HepG2 (cell line): ENCODE results near the gene DNAJC1. TPM values are rescaled to one million over a fixed set of nuclear protein-coding genes. Genes with fewer than 3 reads are reported as not detected.

Experiments used
- ATAC-seq: fragments of 200-7000 bp; cut with Tn5 transposase; 3 replicates; pipeline ENCODE4 v1.9.1; 2020; ENCODE audit warnings: mild to moderate bottlenecking, moderate library complexity
- BruUV-seq: library from RNA; stranded (reverse); fragments of 400-500 nt; replicated peaks from 2 replicates; lab custom pipeline; 2021; lab: Mats Ljungman, UMichigan
- CTCF ChIA-PET: fragments of 300-600 bp; formaldehyde crosslinking; extraction: SDS; loops from one replicate; lab custom pipeline; 2021; ENCODE audit warnings: low total read pairs, inconsistent platforms, low intra/inter-chr PET ratio; lab: Yijun Ruan, JAX
- POLR2A ChIA-PET: fragments of 350-600 bp; sonication (Branson Sonifier 250); formaldehyde crosslinking; loops from one replicate; lab custom pipeline; 2020; ENCODE audit warnings: antibody characterized with exemption, inconsistent platforms; lab: Yijun Ruan, JAX
- DNase-seq: peaks from one replicate; pipeline ENCODE4 v3.0.0-alpha.2; 2015; ENCODE audit warnings: low spot score
- FAIRE-seq: peaks from 3 replicates; lab custom pipeline; 2011; peaks lifted over from hg19 to GRCh38; lab: Jason Lieb, UNC
- H2AFZ ChIP-seq: one replicate; pipeline ENCODE4 v1.6.1; 2011; ENCODE audit warnings: low read length, inconsistent platforms
- H3K27ac ChIP-seq: fragments of 300-600 bp; 3 replicates; pipeline ENCODE4 v1.8.0; 2011; ENCODE audit warnings: mixed run types, mild to moderate bottlenecking, mixed read lengths, low read length, inconsistent platforms; ENCODE audit not compliant: insufficient read depth; ENCODE audit errors: extremely low read length
- H3K27me3 ChIP-seq, 2 experiments: fragments of 200-600 bp in 1 of 2; 2 replicates in 1 of 2; 3 replicates in 1 of 2; pipeline versions ENCODE4 v1.6.0 to v1.8.0; 2011; ENCODE audit warnings: low read length in 2 of 2, mild to moderate bottlenecking in 2 of 2, moderate library complexity in 2 of 2, inconsistent platforms in 1 of 2; ENCODE audit not compliant: insufficient read depth in 2 of 2, control insufficient read depth in 1 of 2
- H3K36me3 ChIP-seq, 2 experiments: fragments of 200-600 bp in 1 of 2; replicated peaks in 1 of 2; 2 replicates in 1 of 2; 3 replicates in 1 of 2; pipeline versions ENCODE4 v1.5.1 to v1.8.0; 2011; ENCODE audit warnings: low read length in 2 of 2, inconsistent platforms in 1 of 2; ENCODE audit not compliant: insufficient read depth in 2 of 2, control insufficient read depth in 1 of 2
- H3K4me1 ChIP-seq: 2 replicates; pipeline ENCODE4 v1.5.1; 2012; ENCODE audit warnings: low read length, inconsistent platforms; ENCODE audit not compliant: insufficient read depth
- H3K4me2 ChIP-seq: 2 replicates; pipeline ENCODE4 v1.6.0; 2011; ENCODE audit warnings: low read depth, low read length, inconsistent platforms
- H3K4me3 ChIP-seq, 3 experiments: fragments of 200-600 bp in 1 of 3; sonication (generic), shearing (Covaris generic) in 1 of 3; replicated peaks in 1 of 3; 2 replicates each; pipeline ENCODE4 v1.5.1; 2011 to 2016; ENCODE audit warnings: low read length in 3 of 3, inconsistent platforms in 2 of 3, low read depth in 2 of 3, mild to moderate bottlenecking in 2 of 3, control low read depth in 1 of 3, mixed read lengths in 1 of 3; ENCODE audit not compliant: insufficient read depth in 1 of 3
- H3K79me2 ChIP-seq: one replicate; pipeline ENCODE4 v1.6.1; 2011; ENCODE audit warnings: low read length, inconsistent platforms; ENCODE audit not compliant: insufficient read depth
- H3K9ac ChIP-seq: 2 replicates; pipeline ENCODE4 v1.6.0; 2011; ENCODE audit warnings: mild to moderate bottlenecking, low read depth, low read length, inconsistent platforms; ENCODE audit not compliant: insufficient read depth
- H3K9me3 ChIP-seq: 2 replicates; pipeline ENCODE4 v1.5.1; 2012; ENCODE audit warnings: mild to moderate bottlenecking, low read length
- H4K20me1 ChIP-seq: 2 replicates; pipeline ENCODE4 v1.6.0; 2011; ENCODE audit warnings: inconsistent platforms, mild to moderate bottlenecking, low read length, moderate library complexity; ENCODE audit not compliant: insufficient read depth
- CEBPB ChIP-seq: IDR thresholded peaks from 2 replicates; pipeline ENCODE4 v1.6.1; 2011; ENCODE audit warnings: low read depth, low read length, improper control_type of control experiment, borderline replicate concordance
- KDM6A ChIP-seq: IDR thresholded peaks from 2 replicates; pipeline ENCODE4 v1.6.1; 2016; ENCODE audit warnings: low read depth
- SMC3 ChIP-seq: IDR thresholded peaks from 2 replicates; pipeline ENCODE4 v1.6.1; 2011; ENCODE audit warnings: low read length, improper control_type of control experiment
- STAG1 ChIP-seq: sonication (generic); formaldehyde crosslinking; IDR thresholded peaks from 2 replicates; pipeline ENCODE4 v1.4.0; 2020; ENCODE audit warnings: missing genetic modification reagents
- TOPORS ChIP-seq: sonication (generic); formaldehyde crosslinking; IDR thresholded peaks from 2 replicates; pipeline ENCODE4 v1.8.0; 2023; ENCODE audit warnings: mild to moderate bottlenecking, missing genetic modification reagents
- ZFP41 ChIP-seq: sonication (generic); formaldehyde crosslinking; IDR thresholded peaks from 2 replicates; pipeline ENCODE4 v1.4.0; 2020; ENCODE audit warnings: mild to moderate bottlenecking, missing genetic modification reagents, borderline replicate concordance
- WGBS: methylation state at CpG from one replicate; pipeline ENCODE4 v1.1.6; 2017; ENCODE audit warnings: low lambda C conversion rate; 5-methylcytosine and 5-hydroxymethylcytosine counted together
- in situ Hi-C: cut with HindIII; loops from 2 replicates; pipeline ENCODE4 v1.10.0; 2017; ENCODE audit warnings: low pct_unique_long_range_greater_than_20kb; ENCODE audit not compliant: extremely low pct_ligation_motif_present
- intact Hi-C: fragments of 100-400 bp; cut with micrococcal nuclease; formaldehyde crosslinking; loops from one replicate; pipeline ENCODE4 v1.10.0; 2022; ENCODE audit not compliant: unreplicated experiment
- polyA plus RNA-seq, 8 experiments: library from polyadenylated mRNA; depleted of rRNA in 3 of 8; stranded (reverse) in 7 of 8; unstranded in 1 of 8; fragments of >200 nt; fragmentation: Illumina TruSeq in 4 of 8; extraction: Trizol in 4 of 8; gene quantifications; 2 replicates each; pipeline versions ENCODE4 v1.2.1 to v1.2.3, GENCODE V29; 2011 to 2016; ENCODE audit warnings: low read depth in 4 of 8, missing spikeins in 1 of 8, mixed read lengths in 1 of 8; ENCODE audit not compliant: insufficient read depth in 1 of 8
- total RNA-seq, 5 experiments: library from RNA; depleted of rRNA; stranded (reverse); fragments of >200 nt; fragmentation: Illumina TruSeq; extraction: Trizol; gene quantifications; 2 replicates each; pipeline ENCODE4 v1.2.3, GENCODE V29; 2016; ENCODE audit warnings: low read depth in 1 of 5
- TF ChIP-seq, protein P1 (sequence below): sonication (generic); formaldehyde crosslinking; conservative IDR thresholded peaks from 2 replicates; pipeline ENCODE4 v1.4.0; 2020; ENCODE audit warnings: missing genetic modification reagents
- TF ChIP-seq, protein P2 (sequence below): sonication (generic); formaldehyde crosslinking; IDR thresholded peaks from 2 replicates; pipeline ENCODE4 v1.5.0; 2020; ENCODE audit warnings: mild to moderate bottlenecking, missing genetic modification reagents, moderate library complexity
- TF ChIP-seq, protein P3 (sequence below): sonication (generic); formaldehyde crosslinking; conservative IDR thresholded peaks from 2 replicates; pipeline ENCODE4 v1.5.0; 2020; ENCODE audit warnings: missing genetic modification reagents

DNAJC1 gene
- total and polyA plus RNA-seq, 2 of the 13 experiments (the other 11 are each of a cell fraction or from before 2014, with no cell fraction given), result 9.9 to 16.6 TPM

DNA sequence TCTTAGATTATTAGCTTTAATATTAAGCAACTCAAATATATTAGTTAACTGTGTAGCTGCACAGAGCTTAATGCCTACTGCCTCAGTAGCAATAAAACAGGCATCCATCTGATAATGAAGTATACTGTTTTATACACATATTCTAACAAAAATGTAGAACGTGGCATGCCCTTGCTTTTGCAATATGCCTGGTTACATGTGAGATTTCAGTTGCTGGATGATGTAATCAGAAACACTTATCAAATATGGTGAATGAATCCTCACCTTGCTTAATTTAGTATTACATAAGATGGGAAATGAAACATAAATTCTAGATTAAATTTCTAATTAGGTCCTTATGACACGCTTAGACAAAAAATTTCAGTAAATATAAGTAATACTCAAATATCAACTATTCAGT is 8.0 kb downstream of the DNAJC1 start:
- in situ Hi-C loops, result loop anchor here (25.0 kb wide), 1 partner anchor 567 kb away; no protein-coding TSS in a partner anchor
- no peaks in the 10 kb centered on the region for H3K27me3 ChIP-seq
- CTCF ChIA-PET, result interaction anchor here (0.6 kb wide), 1 partner anchor 994 kb away, joined by 3 read pairs; no protein-coding TSS in a partner anchor
- POLR2A ChIA-PET, result no interaction called here
- H3K4me3 ChIP-seq, result no peak overlapping the region
- H3K36me3 ChIP-seq, result no peaks in the 10 kb centered on the region
- no peak for DNase-seq
- no peaks in the 10 kb centered on the region for H4K20me1 ChIP-seq
- intact Hi-C loops, result loop anchor here (10.0 kb wide), 1 partner anchor 989 kb away; no protein-coding TSS in a partner anchor
- peaks cover 1% of the 10 kb centered on the region for H3K79me2 ChIP-seq
- H3K27ac ChIP-seq, result no peak overlapping the region
- no TSS peak for BruUV-seq
- TF ChIP-seq, protein P1, sequence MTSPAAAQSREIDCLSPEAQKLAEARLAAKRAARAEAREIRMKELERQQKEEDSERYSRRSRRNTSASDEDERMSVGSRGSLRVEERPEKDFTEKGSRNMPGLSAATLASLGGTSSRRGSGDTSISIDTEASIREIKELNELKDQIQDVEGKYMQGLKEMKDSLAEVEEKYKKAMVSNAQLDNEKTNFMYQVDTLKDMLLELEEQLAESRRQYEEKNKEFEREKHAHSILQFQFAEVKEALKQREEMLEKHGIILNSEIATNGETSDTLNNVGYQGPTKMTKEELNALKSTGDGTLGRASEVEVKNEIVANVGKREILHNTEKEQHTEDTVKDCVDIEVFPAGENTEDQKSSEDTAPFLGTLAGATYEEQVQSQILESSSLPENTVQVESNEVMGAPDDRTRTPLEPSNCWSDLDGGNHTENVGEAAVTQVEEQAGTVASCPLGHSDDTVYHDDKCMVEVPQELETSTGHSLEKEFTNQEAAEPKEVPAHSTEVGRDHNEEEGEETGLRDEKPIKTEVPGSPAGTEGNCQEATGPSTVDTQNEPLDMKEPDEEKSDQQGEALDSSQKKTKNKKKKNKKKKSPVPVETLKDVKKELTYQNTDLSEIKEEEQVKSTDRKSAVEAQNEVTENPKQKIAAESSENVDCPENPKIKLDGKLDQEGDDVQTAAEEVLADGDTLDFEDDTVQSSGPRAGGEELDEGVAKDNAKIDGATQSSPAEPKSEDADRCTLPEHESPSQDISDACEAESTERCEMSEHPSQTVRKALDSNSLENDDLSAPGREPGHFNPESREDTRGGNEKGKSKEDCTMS (CRISPR knock-in tag), result no peak
- TF ChIP-seq CEBPB, result peak; percentile 4; the same call in 1 of the 2 replicates
- H2AFZ ChIP-seq, result no peak overlapping the region
- 88% methylated on average over 2 of the region's 2 CpGs for WGBS
- H3K9ac ChIP-seq, result no peak overlapping the region
- no peak overlapping the region for H3K4me2 ChIP-seq
- H3K4me1 ChIP-seq, result no peaks in the 10 kb centered on the region
- H3K9me3 ChIP-seq, result no peaks in the 10 kb centered on the region
- no peak for ATAC-seq
- no peak for FAIRE-seq

DNA sequence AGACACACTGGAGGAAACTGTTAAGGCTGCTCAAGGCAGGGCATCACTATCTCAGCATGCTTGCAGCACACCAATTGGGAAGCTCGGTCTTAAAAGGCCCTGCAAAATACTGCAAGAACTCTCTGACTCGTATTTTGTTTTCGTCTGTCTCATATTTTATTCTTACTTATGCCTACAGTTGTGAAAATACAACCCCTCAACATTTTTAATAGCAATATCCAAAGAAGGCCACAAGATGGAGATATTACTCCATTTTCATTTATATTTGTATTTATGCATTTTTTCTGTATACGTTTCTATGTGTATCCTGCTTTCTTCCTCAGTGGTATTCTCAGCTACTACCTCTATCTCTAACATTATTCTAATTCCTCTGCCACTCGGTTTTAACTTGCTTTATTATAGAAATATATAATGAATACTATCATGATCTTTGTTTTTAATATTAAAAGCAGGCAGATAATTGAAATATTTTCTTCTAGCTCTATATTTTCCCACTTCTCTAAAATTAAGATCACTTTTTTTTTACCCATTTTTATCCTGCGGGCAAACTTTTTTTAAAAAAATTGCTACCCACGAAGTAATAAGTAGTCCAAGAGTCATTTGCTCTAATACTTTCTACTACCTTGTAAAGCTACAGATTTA is 10.0 kb downstream of the DNAJC1 start:
- intact Hi-C loops, result loop anchor here (10.0 kb wide), 1 partner anchor 991 kb away; no protein-coding TSS in a partner anchor
- in situ Hi-C loops, result loop anchor here (5.0 to 25.0 kb wide), 2 partner anchors 569 to 1074 kb away; no protein-coding TSS in a partner anchor
- ATAC-seq, result no peak
- H3K27me3 ChIP-seq, result no peaks in the 10 kb centered on the region
- no peak overlapping the region for H3K27ac ChIP-seq
- no peak for FAIRE-seq
- H3K9ac ChIP-seq, result no peak overlapping the region
- CTCF ChIA-PET, result interaction anchor here (1.2 to 1.5 kb wide), 2 partner anchors 995 to 1075 kb away, joined by 5 to 6 read pairs; no protein-coding TSS in a partner anchor
- no peaks in the 10 kb centered on the region for H4K20me1 ChIP-seq
- H3K4me3 ChIP-seq, result no peak overlapping the region
- H3K79me2 ChIP-seq, result peaks cover 1% of the 10 kb centered on the region
- H3K4me1 ChIP-seq, result no peaks in the 10 kb centered on the region
- no peak overlapping the region for H2AFZ ChIP-seq
- no peak for DNase-seq
- 53% methylated on average over 7 of the region's 7 CpGs for WGBS
- TF ChIP-seq, protein P2, sequence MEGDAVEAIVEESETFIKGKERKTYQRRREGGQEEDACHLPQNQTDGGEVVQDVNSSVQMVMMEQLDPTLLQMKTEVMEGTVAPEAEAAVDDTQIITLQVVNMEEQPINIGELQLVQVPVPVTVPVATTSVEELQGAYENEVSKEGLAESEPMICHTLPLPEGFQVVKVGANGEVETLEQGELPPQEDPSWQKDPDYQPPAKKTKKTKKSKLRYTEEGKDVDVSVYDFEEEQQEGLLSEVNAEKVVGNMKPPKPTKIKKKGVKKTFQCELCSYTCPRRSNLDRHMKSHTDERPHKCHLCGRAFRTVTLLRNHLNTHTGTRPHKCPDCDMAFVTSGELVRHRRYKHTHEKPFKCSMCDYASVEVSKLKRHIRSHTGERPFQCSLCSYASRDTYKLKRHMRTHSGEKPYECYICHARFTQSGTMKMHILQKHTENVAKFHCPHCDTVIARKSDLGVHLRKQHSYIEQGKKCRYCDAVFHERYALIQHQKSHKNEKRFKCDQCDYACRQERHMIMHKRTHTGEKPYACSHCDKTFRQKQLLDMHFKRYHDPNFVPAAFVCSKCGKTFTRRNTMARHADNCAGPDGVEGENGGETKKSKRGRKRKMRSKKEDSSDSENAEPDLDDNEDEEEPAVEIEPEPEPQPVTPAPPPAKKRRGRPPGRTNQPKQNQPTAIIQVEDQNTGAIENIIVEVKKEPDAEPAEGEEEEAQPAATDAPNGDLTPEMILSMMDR, result peak; percentile 52
- TF ChIP-seq STAG1 (CRISPR knock-in tag) (peak; percentile 72), KDM6A (CRISPR knock-in tag) (no peak), ZFP41 (no peak), TOPORS (CRISPR knock-in tag) (0 out of 2 replicates have a peak, but pooled peaks have one; percentile 43), SMC3 (peak; percentile 43; the same call in 1 of the 2 replicates)
- TF ChIP-seq, protein P3, sequence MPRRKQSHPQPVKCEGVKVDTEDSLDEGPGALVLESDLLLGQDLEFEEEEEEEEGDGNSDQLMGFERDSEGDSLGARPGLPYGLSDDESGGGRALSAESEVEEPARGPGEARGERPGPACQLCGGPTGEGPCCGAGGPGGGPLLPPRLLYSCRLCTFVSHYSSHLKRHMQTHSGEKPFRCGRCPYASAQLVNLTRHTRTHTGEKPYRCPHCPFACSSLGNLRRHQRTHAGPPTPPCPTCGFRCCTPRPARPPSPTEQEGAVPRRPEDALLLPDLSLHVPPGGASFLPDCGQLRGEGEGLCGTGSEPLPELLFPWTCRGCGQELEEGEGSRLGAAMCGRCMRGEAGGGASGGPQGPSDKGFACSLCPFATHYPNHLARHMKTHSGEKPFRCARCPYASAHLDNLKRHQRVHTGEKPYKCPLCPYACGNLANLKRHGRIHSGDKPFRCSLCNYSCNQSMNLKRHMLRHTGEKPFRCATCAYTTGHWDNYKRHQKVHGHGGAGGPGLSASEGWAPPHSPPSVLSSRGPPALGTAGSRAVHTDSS (CRISPR knock-in tag), result no peak
- TF ChIP-seq, all 625 proteins: peak for 4
- Histone ChIP-seq H3K4me2 (no peak overlapping the region), H3K9me3 (no peaks in the 10 kb centered on the region), H3K36me3 (no peaks in the 10 kb centered on the region)
- no TSS peak for BruUV-seq
- POLR2A ChIA-PET, result no interaction called here
